Astrocyte (in vitro differentiated cells and primary cell): ENCODE measurements around the gene CST9L.

ENCODE experiments used
- CTCF ChIP-seq: IDR thresholded peaks from 2 replicates; pipeline ENCODE4 v1.5.1; 2011; ENCODE audit warnings: low read depth, mild to moderate bottlenecking, inconsistent platforms, low read length, moderate library complexity; ENCODE audit not compliant: insufficient read depth
- EZH2 ChIP-seq: IDR thresholded peaks from 2 replicates; pipeline ENCODE4 v1.6.1; 2012; ENCODE audit warnings: mild to moderate bottlenecking, low read length, inconsistent platforms; ENCODE audit not compliant: insufficient read depth

- TF ChIP-seq EZH2, result no peak
- no peak for TF ChIP-seq CTCF
These were observed 16.9 kb downstream of the CST9L start for GRCh38 chr20:23551383-23551782.
